ENCODE data around the gene CEP112.

DNA sequence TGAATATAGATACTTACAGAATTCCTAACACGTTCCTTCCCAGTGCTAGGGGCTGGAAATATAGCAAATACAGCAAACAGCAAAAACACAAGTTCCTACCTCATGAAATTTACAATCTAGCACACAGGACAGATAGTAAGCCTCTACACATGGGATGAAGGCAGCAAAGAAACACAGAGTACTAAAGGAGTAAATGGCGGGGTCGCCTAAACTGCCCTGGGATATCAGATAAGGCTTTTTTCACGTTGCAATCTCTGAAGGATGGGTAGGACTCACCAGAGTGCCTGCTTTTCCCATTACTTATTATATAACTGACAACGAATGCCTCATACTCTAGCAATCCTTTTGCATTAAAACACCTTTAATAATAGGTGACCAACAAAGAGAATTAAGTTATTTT lies 19.8 kb downstream of the CEP112 start:
- TF ChIP-seq, protein P1, sequence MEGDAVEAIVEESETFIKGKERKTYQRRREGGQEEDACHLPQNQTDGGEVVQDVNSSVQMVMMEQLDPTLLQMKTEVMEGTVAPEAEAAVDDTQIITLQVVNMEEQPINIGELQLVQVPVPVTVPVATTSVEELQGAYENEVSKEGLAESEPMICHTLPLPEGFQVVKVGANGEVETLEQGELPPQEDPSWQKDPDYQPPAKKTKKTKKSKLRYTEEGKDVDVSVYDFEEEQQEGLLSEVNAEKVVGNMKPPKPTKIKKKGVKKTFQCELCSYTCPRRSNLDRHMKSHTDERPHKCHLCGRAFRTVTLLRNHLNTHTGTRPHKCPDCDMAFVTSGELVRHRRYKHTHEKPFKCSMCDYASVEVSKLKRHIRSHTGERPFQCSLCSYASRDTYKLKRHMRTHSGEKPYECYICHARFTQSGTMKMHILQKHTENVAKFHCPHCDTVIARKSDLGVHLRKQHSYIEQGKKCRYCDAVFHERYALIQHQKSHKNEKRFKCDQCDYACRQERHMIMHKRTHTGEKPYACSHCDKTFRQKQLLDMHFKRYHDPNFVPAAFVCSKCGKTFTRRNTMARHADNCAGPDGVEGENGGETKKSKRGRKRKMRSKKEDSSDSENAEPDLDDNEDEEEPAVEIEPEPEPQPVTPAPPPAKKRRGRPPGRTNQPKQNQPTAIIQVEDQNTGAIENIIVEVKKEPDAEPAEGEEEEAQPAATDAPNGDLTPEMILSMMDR (IDR thresholded peaks at IDR 0.05; ENCODE audit: insufficient read depth, low read length, poor library complexity, severe bottlenecking): no peak
- TF ChIP-seq EZH2phosphoT487 (conservative IDR thresholded peaks at IDR 0.05; ENCODE audit: low read length): no peak

Data from SU-DHL-6 (cell line).